ENCODE results near the gene EXOC3.

DNA sequence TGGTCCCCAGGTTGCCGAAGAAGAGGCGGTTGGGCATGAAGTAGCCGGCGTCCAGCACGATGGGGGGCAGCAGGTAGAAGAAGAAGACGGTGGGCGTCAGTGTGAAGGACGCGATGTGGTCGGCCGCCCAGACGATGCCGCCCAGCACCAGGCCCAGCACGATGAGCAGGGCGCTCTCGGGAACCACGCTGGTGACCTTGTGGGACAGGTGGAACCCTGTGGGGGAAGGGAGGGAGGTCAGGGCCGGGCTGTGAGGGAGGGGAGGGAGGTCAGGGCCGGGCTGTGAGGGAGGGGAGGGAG, 48.8 kb downstream of the EXOC3 start:
- no peak for TF ChIP-seq SUZ12 (IDR thresholded peaks at IDR 0.05; ENCODE audit: extremely low read depth, insufficient read depth, insufficient read length)
- TF ChIP-seq YY1 (IDR thresholded peaks at IDR 0.05; ENCODE audit: insufficient read depth, insufficient read length) = no peak

Measured in NT2/D1 (cell line).